ENCODE results near the gene STIM1.

Gene STIM1

GRCh38 chr11:3922056-3922455, 66.6 kb downstream of the STIM1 start:
- no peak for DNase-seq

GRCh38 chr11:3925513-3925912, 70.0 kb downstream of the STIM1 start:
- no peak for DNase-seq

- no peak for DNase-seq
Observed at GRCh38 chr11:3926458-3927095, 71.1 kb downstream of the STIM1 start.

- no peak for DNase-seq
Observed at GRCh38 chr11:3927129-3927796, 71.8 kb downstream of the STIM1 start.

GRCh38 chr11:3929232-3929631, 73.8 kb downstream of the STIM1 start:
- no peak for DNase-seq

- DNase-seq, result no peak
Observed at GRCh38 chr11:3929649-3930048, 74.2 kb downstream of the STIM1 start.

GRCh38 chr11:3932698-3933097, 77.2 kb downstream of the STIM1 start:
- no peak for DNase-seq

- no peak for DNase-seq
Observed at GRCh38 chr11:3933165-3933628, 77.7 kb downstream of the STIM1 start.

- no peak for DNase-seq
Observed at GRCh38 chr11:3934658-3935057, 79.2 kb downstream of the STIM1 start.

GRCh38 chr11:3936517-3936916, 81.1 kb downstream of the STIM1 start:
- DNase-seq, result no peak

GRCh38 chr11:3939211-3939610, 83.7 kb downstream of the STIM1 start:
- DNase-seq, result no peak

- DNase-seq, result no peak
Observed at GRCh38 chr11:3939651-3940190, 84.3 kb downstream of the STIM1 start.

- DNase-seq, result no peak
Observed at GRCh38 chr11:3942160-3942955, 86.9 kb downstream of the STIM1 start.

GRCh38 chr11:3942956-3943497, 87.6 kb downstream of the STIM1 start:
- no peak for DNase-seq

- no peak for DNase-seq
Observed at GRCh38 chr11:3944198-3944597, 88.7 kb downstream of the STIM1 start.

GRCh38 chr11:3946455-3947017, 91.1 kb downstream of the STIM1 start:
- DNase-seq, result no peak

GRCh38 chr11:3947061-3947460, 91.6 kb downstream of the STIM1 start:
- no peak for DNase-seq

- no peak for DNase-seq
Observed at GRCh38 chr11:3949125-3949524, 93.7 kb downstream of the STIM1 start.

- no peak for DNase-seq
Observed at GRCh38 chr11:3950996-3951660, 95.7 kb downstream of the STIM1 start.

- DNase-seq, result no peak
Observed at GRCh38 chr11:3952715-3953114, 97.3 kb downstream of the STIM1 start.

- DNase-seq, result no peak
Observed at GRCh38 chr11:3953327-3953726, 97.9 kb downstream of the STIM1 start.
